Measurements from ENCODE around the gene BACH1.
"Not testable (repeated sequence)": the region's sequence is repeated elsewhere in the genome, so short reads cannot be mapped to it uniquely, and the experiment has no call there.

Gene BACH1

DNA sequence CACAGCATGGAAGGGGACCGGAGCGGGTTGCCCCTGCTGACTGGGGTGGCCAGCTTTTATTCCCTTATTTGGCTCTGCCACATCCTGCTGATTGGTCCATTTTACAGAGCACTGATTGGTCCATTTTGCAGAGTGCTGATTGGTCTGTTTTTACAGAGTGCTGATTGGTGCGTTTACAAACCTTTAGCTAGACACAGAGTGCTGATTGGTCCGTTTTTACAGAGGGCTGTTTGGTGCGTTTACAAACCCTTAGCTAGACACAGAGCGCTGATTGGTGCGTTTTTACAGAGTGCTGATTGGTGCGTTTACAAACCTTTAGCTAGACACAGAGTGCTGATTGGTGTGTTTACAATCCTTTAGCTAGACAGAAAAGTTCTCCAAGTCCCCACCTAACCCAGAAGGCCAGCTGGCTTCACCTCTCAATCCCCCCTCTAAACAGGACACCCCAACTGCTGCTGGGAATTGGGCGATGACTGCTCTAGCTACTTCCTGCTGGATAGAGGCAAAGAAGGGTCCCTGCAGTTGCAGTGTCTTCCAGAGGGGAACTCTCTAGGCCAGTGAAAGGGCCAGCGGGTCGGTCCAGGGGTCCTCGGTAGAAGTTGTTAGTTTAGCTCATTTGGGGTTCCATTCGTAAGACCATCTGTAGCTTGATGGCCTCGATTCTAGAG, 56.5 kb downstream of the BACH1 start:
- not testable (repeated sequence) for H3K36me3 ChIP-seq (ENCODE audit: insufficient read depth, low read length); H3K27me3 ChIP-seq (ENCODE audit: control insufficient read depth in 1 of 2, insufficient read depth in 2 of 2, low read length in 2 of 2); H3K4me1 ChIP-seq (ENCODE audit: insufficient read depth, low read length); H3K9me3 ChIP-seq (ENCODE audit: low read length); H3K27ac ChIP-seq (ENCODE audit: low read depth, low read length); H3K9ac ChIP-seq (ENCODE audit: low read length); H3K4me3 ChIP-seq (ENCODE audit: low read depth in 1 of 2, low read length in 2 of 2)

DNA sequence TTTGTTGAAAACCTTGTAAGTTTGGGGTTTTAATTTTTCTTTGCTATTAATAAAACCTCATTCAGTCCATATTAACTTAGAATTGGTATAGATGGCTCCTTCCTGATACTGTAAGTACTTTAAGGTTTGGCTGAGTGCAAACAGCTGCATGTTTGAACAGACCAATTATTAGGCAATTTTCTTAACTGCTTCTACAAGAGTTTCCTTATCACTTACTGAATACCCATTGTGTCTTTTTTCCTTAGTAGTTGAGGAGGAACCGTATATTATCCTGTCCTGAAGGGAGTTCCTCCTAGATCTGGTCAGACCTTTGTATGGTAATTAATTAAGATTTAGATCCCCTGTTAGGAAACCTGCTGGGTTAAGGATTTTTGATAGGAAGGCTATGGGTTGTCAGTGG, 57.6 kb downstream of the BACH1 start:
- not testable (repeated sequence) for H3K4me3 ChIP-seq (ENCODE audit: low read depth in 1 of 2, low read length in 2 of 2); H3K36me3 ChIP-seq (ENCODE audit: insufficient read depth, low read length); H3K9ac ChIP-seq (ENCODE audit: low read length); H3K27ac ChIP-seq (ENCODE audit: low read depth, low read length); H3K4me1 ChIP-seq (ENCODE audit: insufficient read depth, low read length); H3K9me3 ChIP-seq (ENCODE audit: low read length); H3K27me3 ChIP-seq (ENCODE audit: control insufficient read depth in 1 of 2, insufficient read depth in 2 of 2, low read length in 2 of 2)

DNA sequence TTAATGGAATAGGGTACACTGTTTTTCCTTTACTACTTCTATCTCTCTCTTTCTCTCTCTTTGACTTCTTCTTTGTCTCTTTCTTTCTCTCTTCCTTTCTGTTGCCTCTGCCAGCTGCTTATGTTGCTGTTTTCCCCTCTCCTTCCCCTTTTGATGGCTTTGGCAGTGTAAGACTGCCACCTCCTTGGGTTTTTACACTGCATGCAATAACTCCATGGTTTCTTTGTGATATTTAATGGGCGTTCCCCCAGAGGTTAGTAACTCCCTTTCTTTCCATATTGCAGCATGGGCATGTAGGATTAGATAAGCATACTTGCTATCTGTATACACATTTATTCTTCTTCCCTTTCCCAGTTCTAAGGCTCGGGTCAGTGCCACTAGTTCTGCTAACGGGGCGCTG, 58.1 kb downstream of the BACH1 start:
- not testable (repeated sequence) for H3K36me3 ChIP-seq (ENCODE audit: insufficient read depth, low read length); H3K4me1 ChIP-seq (ENCODE audit: insufficient read depth, low read length); H3K9ac ChIP-seq (ENCODE audit: low read length); H3K27ac ChIP-seq (ENCODE audit: low read depth, low read length); H3K9me3 ChIP-seq (ENCODE audit: low read length); H3K27me3 ChIP-seq (ENCODE audit: control insufficient read depth in 1 of 2, insufficient read depth in 2 of 2, low read length in 2 of 2); H3K4me3 ChIP-seq (ENCODE audit: low read depth in 1 of 2, low read length in 2 of 2)

DNA sequence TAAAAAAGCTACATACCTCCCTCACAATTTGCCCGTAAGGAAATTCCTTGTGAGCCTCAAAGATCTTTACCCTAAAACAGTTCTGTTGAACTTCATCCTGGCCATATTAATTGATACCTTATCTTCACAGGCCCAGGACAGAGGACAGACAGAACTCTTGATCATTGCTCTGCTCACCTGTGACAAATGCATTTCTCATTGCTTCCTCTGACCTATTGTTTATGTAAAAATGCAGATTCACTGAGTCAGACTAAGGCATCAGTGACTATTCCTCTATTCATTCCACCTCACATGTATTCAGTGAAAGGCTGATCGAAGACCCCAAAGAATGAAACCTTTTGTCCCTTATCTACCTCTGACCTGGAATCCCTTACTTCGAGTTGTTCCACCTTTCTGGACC, 61.0 kb downstream of the BACH1 start:
- no peaks in the 10 kb centered on the region for H3K9me3 ChIP-seq (ENCODE audit: low read length)
- H3K36me3 ChIP-seq (ENCODE audit: insufficient read depth, low read length): no peaks in the 10 kb centered on the region
- no peak overlapping the region for H3K4me3 ChIP-seq (ENCODE audit: low read depth in 1 of 2, low read length in 2 of 2)
- H3K9ac ChIP-seq (ENCODE audit: low read length): no peak overlapping the region
- no peaks in the 10 kb centered on the region for H3K27me3 ChIP-seq (ENCODE audit: control insufficient read depth in 1 of 2, insufficient read depth in 2 of 2, low read length in 2 of 2)
- H3K27ac ChIP-seq (ENCODE audit: low read depth, low read length): no peak overlapping the region
- H3K4me1 ChIP-seq (ENCODE audit: insufficient read depth, low read length): no peaks in the 10 kb centered on the region

DNA sequence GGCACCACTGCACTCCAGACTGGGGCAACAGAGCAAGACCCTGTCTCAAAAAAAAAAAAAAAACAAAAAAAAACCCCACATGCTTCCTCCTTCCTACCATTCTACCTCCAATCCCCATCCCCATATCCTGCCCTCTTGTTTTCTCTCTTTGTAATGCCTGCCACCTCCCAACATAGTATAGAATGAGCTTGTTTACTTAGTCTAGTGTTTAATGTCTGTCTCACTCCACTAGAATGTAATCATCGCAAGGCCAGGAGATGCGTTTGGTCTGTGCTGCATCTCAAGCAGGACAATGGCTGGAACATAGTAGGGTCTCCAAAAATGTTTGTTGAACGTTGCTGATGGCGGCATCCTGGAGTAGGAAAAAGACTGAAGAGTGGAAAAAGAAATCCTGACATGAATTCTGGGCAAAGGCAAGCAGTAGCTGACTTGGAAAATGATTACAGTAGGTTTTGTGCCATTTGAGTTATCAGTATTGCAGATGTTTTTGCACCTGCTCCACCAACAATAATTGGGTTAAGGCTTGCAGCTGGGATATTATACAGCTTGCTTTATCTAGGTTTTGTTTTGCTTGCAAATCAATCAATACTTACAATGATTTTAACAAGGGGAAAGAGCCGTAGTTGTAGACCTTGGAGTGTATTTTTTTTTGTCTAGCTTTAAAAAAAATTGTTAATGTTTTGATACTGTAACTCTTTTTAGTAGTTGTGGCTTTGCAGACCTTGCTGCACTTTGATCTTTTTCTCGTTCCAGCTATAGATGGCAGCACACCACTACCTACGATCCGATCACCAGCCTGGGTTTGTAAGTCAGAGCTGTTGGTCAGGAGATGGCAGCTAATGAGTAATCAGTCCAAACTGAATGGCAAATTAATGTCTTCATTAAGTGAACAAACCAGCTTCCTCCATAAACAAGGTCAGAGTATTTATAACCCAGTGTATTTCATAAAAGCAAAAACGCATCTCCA, 62.4 kb downstream of the BACH1 start:
- Histone ChIP-seq H3K27ac (ENCODE audit: low read depth, low read length) (no peak overlapping the region), H3K9me3 (ENCODE audit: low read length) (no peaks in the 10 kb centered on the region), H3K4me3 (ENCODE audit: low read depth in 1 of 2, low read length in 2 of 2) (no peak overlapping the region), H3K27me3 (ENCODE audit: control insufficient read depth in 1 of 2, insufficient read depth in 2 of 2, low read length in 2 of 2) (no peaks in the 10 kb centered on the region), H3K36me3 (ENCODE audit: insufficient read depth, low read length) (no peaks in the 10 kb centered on the region), H3K4me1 (ENCODE audit: insufficient read depth, low read length) (no peaks in the 10 kb centered on the region), H3K9ac (ENCODE audit: low read length) (no peak overlapping the region)

DNA sequence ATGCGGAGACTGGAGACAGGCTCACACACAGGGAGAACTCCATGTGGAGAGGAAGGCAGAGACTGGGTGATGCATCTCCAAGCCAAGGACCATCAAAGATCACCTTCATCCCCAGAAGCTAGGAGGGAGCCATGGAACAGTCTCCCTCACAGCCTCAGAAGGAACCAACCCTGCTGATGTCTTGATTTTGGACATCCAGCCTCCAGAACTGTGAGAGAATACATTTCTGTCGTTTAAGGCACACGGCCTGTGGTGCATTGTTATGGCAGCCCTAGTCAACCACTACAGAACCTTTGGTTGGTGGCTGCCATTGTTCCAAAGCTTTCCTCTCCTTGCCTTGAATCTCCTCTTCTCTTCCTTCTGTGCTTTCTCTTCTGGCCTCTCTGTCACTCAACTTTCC, 64.0 kb downstream of the BACH1 start:
- Histone ChIP-seq H3K27ac (ENCODE audit: low read depth, low read length) (no peak overlapping the region), H3K27me3 (ENCODE audit: control insufficient read depth in 1 of 2, insufficient read depth in 2 of 2, low read length in 2 of 2) (no peaks in the 10 kb centered on the region), H3K4me1 (ENCODE audit: insufficient read depth, low read length) (no peaks in the 10 kb centered on the region), H3K9me3 (ENCODE audit: low read length) (no peaks in the 10 kb centered on the region), H3K36me3 (ENCODE audit: insufficient read depth, low read length) (no peaks in the 10 kb centered on the region), H3K4me3 (ENCODE audit: low read depth in 1 of 2, low read length in 2 of 2) (no peak overlapping the region), H3K9ac (ENCODE audit: low read length) (no peak overlapping the region)

DNA sequence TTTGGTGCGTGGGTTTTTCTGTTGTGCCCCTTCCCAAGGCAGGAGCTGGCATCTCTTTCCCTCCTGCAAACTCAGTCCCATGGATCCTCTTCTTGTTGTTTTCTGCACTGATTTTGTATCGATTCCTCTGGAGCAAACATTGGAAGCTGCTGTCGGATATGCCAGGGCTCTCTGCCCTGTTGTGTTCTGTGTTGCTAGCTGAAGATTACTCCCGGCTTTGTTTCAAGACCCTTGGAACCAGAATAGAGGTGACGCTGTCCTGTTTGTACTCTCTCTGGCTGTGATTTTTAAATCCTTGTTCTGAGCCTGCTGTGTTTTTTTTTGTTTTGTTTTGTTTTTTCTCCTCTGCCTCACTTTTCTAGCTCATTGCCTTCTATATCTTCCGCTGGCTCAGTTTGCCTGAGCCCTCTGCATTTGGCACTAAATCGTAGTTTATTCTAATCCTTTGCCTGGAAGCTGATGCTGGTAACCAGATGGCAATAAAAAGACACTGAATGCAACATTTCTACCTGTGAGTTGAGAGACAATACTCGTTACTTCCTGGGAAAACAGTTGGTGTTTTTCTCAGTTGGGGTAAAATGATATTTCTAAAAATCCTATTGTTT, 67.0 kb downstream of the BACH1 start:
- no peaks in the 10 kb centered on the region for H3K4me1 ChIP-seq (ENCODE audit: insufficient read depth, low read length)
- no peak overlapping the region for H3K9ac ChIP-seq (ENCODE audit: low read length)
- no peak overlapping the region for H3K27ac ChIP-seq (ENCODE audit: low read depth, low read length)
- no peaks in the 10 kb centered on the region for H3K27me3 ChIP-seq (ENCODE audit: control insufficient read depth in 1 of 2, insufficient read depth in 2 of 2, low read length in 2 of 2)
- H3K9me3 ChIP-seq (ENCODE audit: low read length): no peaks in the 10 kb centered on the region
- no peak overlapping the region for H3K4me3 ChIP-seq (ENCODE audit: low read depth in 1 of 2, low read length in 2 of 2)
- H3K36me3 ChIP-seq (ENCODE audit: insufficient read depth, low read length): no peaks in the 10 kb centered on the region

DNA sequence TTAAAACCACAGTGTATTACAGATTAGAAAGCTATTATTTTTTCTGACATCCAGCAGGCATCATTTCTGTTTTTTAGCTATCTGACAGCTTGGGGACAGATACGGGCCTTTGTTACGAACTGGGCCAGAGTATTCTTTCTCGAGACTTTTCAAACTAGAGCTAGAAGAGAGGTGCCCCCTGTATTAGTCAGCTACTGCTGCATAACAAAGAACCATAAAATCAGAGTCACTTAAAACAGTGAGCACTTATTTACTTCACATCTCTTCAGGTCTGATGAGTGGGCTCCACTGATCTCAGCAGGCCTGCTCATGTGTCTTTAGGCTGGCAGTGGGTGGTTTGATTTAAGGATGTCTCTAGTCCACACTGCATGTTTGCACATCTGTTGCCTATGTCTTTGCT, 67.8 kb downstream of the BACH1 start:
- Histone ChIP-seq H3K27me3 (ENCODE audit: control insufficient read depth in 1 of 2, insufficient read depth in 2 of 2, low read length in 2 of 2) (no peaks in the 10 kb centered on the region), H3K9me3 (ENCODE audit: low read length) (no peaks in the 10 kb centered on the region), H3K4me3 (ENCODE audit: low read depth in 1 of 2, low read length in 2 of 2) (no peak overlapping the region), H3K27ac (ENCODE audit: low read depth, low read length) (no peak overlapping the region), H3K36me3 (ENCODE audit: insufficient read depth, low read length) (no peaks in the 10 kb centered on the region), H3K4me1 (ENCODE audit: insufficient read depth, low read length) (no peaks in the 10 kb centered on the region), H3K9ac (ENCODE audit: low read length) (no peak overlapping the region)

DNA sequence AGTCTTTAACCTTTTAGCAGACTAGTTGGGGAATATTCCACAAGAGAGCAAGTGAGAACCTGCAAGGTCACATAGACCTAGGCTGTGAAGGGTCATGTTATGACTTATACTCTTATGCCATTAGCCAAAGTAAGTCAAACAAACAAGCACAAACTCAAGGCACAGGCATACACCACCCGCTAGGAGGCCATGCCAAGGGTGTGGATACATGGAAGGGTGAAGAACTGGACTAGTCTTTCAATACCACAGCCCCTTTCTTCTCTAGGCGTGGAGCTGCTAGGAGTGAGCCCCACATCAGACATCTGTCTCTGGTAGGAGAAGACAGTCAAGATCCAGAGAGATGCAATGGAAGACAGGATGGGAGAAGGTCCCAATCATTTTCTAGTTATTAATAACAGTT, 68.6 kb downstream of the BACH1 start:
- Histone ChIP-seq H3K36me3 (ENCODE audit: insufficient read depth, low read length) (no peaks in the 10 kb centered on the region), H3K9ac (ENCODE audit: low read length) (no peak overlapping the region)

DNA sequence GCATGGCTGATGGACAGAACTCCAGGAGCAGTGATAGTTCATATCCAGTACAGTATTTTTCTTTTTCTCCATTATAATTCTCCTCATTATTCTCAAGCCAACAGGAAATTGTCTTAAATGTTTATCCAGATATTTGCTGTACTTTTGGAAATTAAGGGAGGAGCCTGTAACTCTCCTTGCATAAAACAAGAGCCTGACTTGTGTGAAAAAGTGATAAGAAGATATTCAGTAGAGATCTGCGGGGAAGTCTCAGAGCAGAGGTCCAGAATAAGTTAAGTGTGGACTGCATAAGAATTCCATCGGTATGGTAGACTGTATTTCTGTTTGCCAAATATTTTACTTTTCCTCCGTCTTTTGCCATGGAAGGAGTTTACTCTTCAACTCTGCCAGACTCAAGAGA, 70.2 kb downstream of the BACH1 start:
- H3K4me1 ChIP-seq (ENCODE audit: insufficient read depth, low read length): no peaks in the 10 kb centered on the region
- no peaks in the 10 kb centered on the region for H3K27me3 ChIP-seq (ENCODE audit: control insufficient read depth in 1 of 2, insufficient read depth in 2 of 2, low read length in 2 of 2)
- no peak overlapping the region for H3K4me3 ChIP-seq (ENCODE audit: low read depth in 1 of 2, low read length in 2 of 2)

More for the DNA sequence above, 68.6 kb downstream of the BACH1 start:
- no peaks in the 10 kb centered on the region for H3K27me3 ChIP-seq (ENCODE audit: control insufficient read depth in 1 of 2, insufficient read depth in 2 of 2, low read length in 2 of 2)
- no peak overlapping the region for H3K4me3 ChIP-seq (ENCODE audit: low read depth in 1 of 2, low read length in 2 of 2)
- no peak overlapping the region for H3K27ac ChIP-seq (ENCODE audit: low read depth, low read length)
- no peaks in the 10 kb centered on the region for H3K4me1 ChIP-seq (ENCODE audit: insufficient read depth, low read length)
- H3K9me3 ChIP-seq (ENCODE audit: low read length): no peaks in the 10 kb centered on the region

DNA sequence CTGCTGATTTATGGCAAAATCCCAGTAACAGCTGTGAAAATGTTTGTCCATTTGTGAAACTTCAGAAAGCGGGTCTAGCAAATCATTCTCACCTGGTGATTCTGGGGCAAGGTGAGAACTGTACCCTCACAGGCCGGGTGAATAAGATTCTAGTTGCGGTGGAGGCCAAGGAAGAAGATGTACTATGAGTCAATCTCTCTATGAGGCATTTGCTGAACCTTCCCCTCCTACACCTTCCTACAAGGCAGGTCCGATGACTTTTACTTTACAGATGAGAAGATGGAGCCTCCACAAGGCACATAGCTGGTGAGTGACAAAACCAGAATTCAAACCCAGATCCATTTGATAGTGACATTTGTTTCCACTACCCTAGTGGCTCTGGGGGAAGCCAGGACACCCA, 72.7 kb downstream of the BACH1 start:
- Histone ChIP-seq H3K27me3 (ENCODE audit: control insufficient read depth in 1 of 2, insufficient read depth in 2 of 2, low read length in 2 of 2) (no peaks in the 10 kb centered on the region), H3K9ac (ENCODE audit: low read length) (no peak overlapping the region), H3K4me1 (ENCODE audit: insufficient read depth, low read length) (no peaks in the 10 kb centered on the region), H3K27ac (ENCODE audit: low read depth, low read length) (no peak overlapping the region), H3K9me3 (ENCODE audit: low read length) (no peaks in the 10 kb centered on the region), H3K36me3 (ENCODE audit: insufficient read depth, low read length) (no peaks in the 10 kb centered on the region), H3K4me3 (ENCODE audit: low read depth in 1 of 2, low read length in 2 of 2) (no peak overlapping the region)

More for the DNA sequence above, 70.2 kb downstream of the BACH1 start:
- Histone ChIP-seq H3K9ac (ENCODE audit: low read length) (no peak overlapping the region), H3K27ac (ENCODE audit: low read depth, low read length) (no peak overlapping the region), H3K9me3 (ENCODE audit: low read length) (no peaks in the 10 kb centered on the region), H3K36me3 (ENCODE audit: insufficient read depth, low read length) (no peaks in the 10 kb centered on the region)

Measured in muscle layer of colon (tissue), 2 donors.